HG02938 (cell line): ENCODE results near the gene WNT4.
A peak's percentile ranks its signal among the peaks of the same experiment; 100 is the strongest.

Experiments
- ATAC-seq: cut with Tn5 transposase; IDR thresholded peaks from one replicate; pipeline ENCODE4 v1.9.1; 2021; ENCODE audit warnings: mild to moderate bottlenecking, moderate library complexity; ENCODE audit not compliant: unreplicated experiment

The WNT4 gene

GRCh38 chr1:22143065-22144033 lies at the start of gene WNT4:
Gene WNT4 (minus strand): TSS chr1:22143097. CDS start chr1:22142922, 175 bp downstream.
- no peak for ATAC-seq

- ATAC-seq: no peak
Observed at GRCh38 chr1:22190731-22191130, 47.8 kb upstream of the WNT4 start.

GRCh38 chr1:22190251-22190650 lies 47.4 kb upstream of the WNT4 start:
- ATAC-seq: no peak

GRCh38 chr1:22189619-22190018 lies 46.7 kb upstream of the WNT4 start:
- ATAC-seq: no peak

- ATAC-seq: no peak
Observed at GRCh38 chr1:22188914-22189313, 46.0 kb upstream of the WNT4 start.

- no peak for ATAC-seq
Observed at GRCh38 chr1:22188436-22188835, 45.5 kb upstream of the WNT4 start.

- ATAC-seq: no peak
Observed at GRCh38 chr1:22186311-22186710, 43.4 kb upstream of the WNT4 start.

GRCh38 chr1:22184892-22185612 lies 42.2 kb upstream of the WNT4 start:
- ATAC-seq: no peak

- ATAC-seq: no peak
Observed at GRCh38 chr1:22184454-22184853, 41.6 kb upstream of the WNT4 start.

- ATAC-seq: no peak
Observed at GRCh38 chr1:22182715-22183114, 39.8 kb upstream of the WNT4 start.

GRCh38 chr1:22179197-22179803 lies 36.4 kb upstream of the WNT4 start:
- ATAC-seq: no peak

- ATAC-seq: no peak
Observed at GRCh38 chr1:22177354-22178003, 34.6 kb upstream of the WNT4 start.

GRCh38 chr1:22176258-22176657 lies 33.4 kb upstream of the WNT4 start:
- ATAC-seq: peak; percentile 65

GRCh38 chr1:22174446-22175220 lies 31.7 kb upstream of the WNT4 start:
- no peak for ATAC-seq

GRCh38 chr1:22171951-22172715 lies 29.2 kb upstream of the WNT4 start:
- ATAC-seq: no peak

GRCh38 chr1:22169816-22170215 lies 26.9 kb upstream of the WNT4 start:
- ATAC-seq: no peak

GRCh38 chr1:22168412-22168973 lies 25.6 kb upstream of the WNT4 start:
- no peak for ATAC-seq

- no peak for ATAC-seq
Observed at GRCh38 chr1:22166439-22166838, 23.5 kb upstream of the WNT4 start.
